Measurements from ENCODE around the gene CTNNA3. TPM values are rescaled to one million over a fixed set of nuclear protein-coding genes. Genes with fewer than 3 reads are reported as not detected.
A peak's percentile ranks its signal among the peaks of the same experiment; 100 is the strongest.

The CTNNA3 gene
- total and polyA plus RNA-seq, 2 donors (not counting 3 experiments of a cell fraction or from before 2014, with no cell fraction given): not detected

DNA sequence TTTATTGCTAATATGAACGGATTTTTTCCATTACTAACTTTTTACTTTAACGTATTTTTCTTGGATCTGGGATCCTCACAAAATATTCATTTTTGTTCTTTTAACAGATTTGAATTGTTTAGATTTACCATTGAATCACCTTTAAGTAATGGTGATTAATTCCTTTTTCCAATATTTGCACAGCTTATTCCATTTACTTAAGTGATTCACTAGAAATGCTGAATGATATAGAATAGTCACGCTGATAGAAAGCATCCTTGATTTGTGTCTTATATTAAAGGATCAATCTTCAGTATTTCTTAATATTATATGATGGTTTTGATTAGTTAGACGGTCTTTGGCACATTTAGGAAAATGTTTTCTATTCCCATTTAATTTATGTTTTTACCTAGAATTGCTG lies 886.6 kb downstream of the CTNNA3 start:
- CTCF ChIA-PET: no interaction called here
- Histone ChIP-seq H3K4me2 (ENCODE audit: insufficient read depth, low read length) (no peak overlapping the region), H3K36me3 (ENCODE audit: control insufficient read depth in 2 of 2, extremely low read depth in 1 of 2, insufficient read depth in 2 of 2, low read length in 2 of 2) (no peaks in the 10 kb centered on the region), H4K20me1 (replicated peaks; ENCODE audit: control insufficient read depth, extremely low read depth, insufficient read depth, low read length) (no peaks in the 10 kb centered on the region), H3K27me3 (ENCODE audit: control insufficient read depth in 2 of 2, insufficient read depth in 2 of 2, low read length in 2 of 2) (no peaks in the 10 kb centered on the region), H3K4me3 (replicated peaks in 1 of 3; ENCODE audit: insufficient read depth in 1 of 3, low read depth in 1 of 3, low read length in 3 of 3) (no peak overlapping the region), H3K9ac (replicated peaks; ENCODE audit: extremely low read depth, insufficient read depth, low read length) (no peak overlapping the region), H3K27ac (ENCODE audit: insufficient read depth, low read depth, low read length) (no peak overlapping the region), H3K79me2 (ENCODE audit: control insufficient read depth, insufficient read depth, low read length) (no peaks in the 10 kb centered on the region), H2AFZ (ENCODE audit: low read depth, low read length) (no peak overlapping the region), H3K9me1 (replicated peaks; ENCODE audit: control insufficient read depth, extremely low read depth, insufficient read depth, low read length) (no peaks in the 10 kb centered on the region), H3K9me3 (replicated peaks; ENCODE audit: control insufficient read depth, insufficient read depth, low read length) (peaks cover 4% of the 10 kb centered on the region), H3K4me1 (ENCODE audit: control insufficient read depth, extremely low read depth, insufficient read depth, low read length) (no peaks in the 10 kb centered on the region)
- POLR2A ChIA-PET: no interaction called here
- BruUV-seq (replicated peaks): no TSS peak
- TF ChIP-seq, protein P1, sequence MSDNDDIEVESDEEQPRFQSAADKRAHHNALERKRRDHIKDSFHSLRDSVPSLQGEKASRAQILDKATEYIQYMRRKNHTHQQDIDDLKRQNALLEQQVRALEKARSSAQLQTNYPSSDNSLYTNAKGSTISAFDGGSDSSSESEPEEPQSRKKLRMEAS (IDR thresholded peaks at IDR 0.05; ENCODE audit: insufficient read depth, insufficient read length): no peak
- FAIRE-seq (no peak), DNase-seq (ENCODE audit: low read depth, low spot score) (no peak)
- dilution Hi-C loops (cut with MboI; ENCODE audit: extremely low pct_ligation_motif_present, low sequenced_read_pairs) (no loop called here), intact Hi-C loops (cut with micrococcal nuclease) (no loop called here)

DNA sequence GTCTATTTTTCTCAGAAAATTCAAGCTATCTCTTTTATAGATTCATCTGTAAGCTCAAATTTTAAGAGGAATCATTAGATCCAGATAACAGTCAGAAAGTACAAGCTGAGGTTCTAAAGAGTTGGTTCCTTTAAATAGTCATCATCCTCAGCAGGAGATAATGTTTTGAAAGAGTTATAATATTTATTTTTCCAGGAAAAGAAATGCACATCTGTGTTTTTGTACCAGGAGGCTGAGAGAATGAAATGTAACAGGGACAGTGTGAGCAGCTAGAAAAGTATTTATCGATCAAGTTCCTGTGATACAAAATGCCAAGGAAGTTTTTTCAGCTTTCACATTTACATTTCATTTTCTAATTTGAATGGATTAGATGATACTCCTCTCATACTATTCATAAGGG lies 890.4 kb downstream of the CTNNA3 start:
- H3K9me1 ChIP-seq (replicated peaks; ENCODE audit: control insufficient read depth, extremely low read depth, insufficient read depth, low read length): no peaks in the 10 kb centered on the region
- peaks cover 4% of the 10 kb centered on the region for H3K9me3 ChIP-seq (replicated peaks; ENCODE audit: control insufficient read depth, insufficient read depth, low read length)
- ChIA-PET CTCF (no interaction called here), POLR2A (no interaction called here)
- no peaks in the 10 kb centered on the region for H4K20me1 ChIP-seq (replicated peaks; ENCODE audit: control insufficient read depth, extremely low read depth, insufficient read depth, low read length)
- BruUV-seq (replicated peaks): no TSS peak
- H3K4me2 ChIP-seq (ENCODE audit: insufficient read depth, low read length): no peak overlapping the region
- no peak overlapping the region for H3K9ac ChIP-seq (replicated peaks; ENCODE audit: extremely low read depth, insufficient read depth, low read length)
- FAIRE-seq (peak; percentile 8), DNase-seq (ENCODE audit: low read depth, low spot score) (no peak)
- dilution Hi-C loops (cut with MboI; ENCODE audit: extremely low pct_ligation_motif_present, low sequenced_read_pairs): no loop called here
- H3K4me3 ChIP-seq (replicated peaks in 1 of 3; ENCODE audit: insufficient read depth in 1 of 3, low read depth in 1 of 3, low read length in 3 of 3): no peak overlapping the region
- H3K79me2 ChIP-seq (ENCODE audit: control insufficient read depth, insufficient read depth, low read length): no peaks in the 10 kb centered on the region
- intact Hi-C loops (cut with micrococcal nuclease): no loop called here
- TF ChIP-seq POLR2AphosphoS5 (IDR thresholded peaks at IDR 0.05; ENCODE audit: insufficient read depth, low read depth, low read length): no peak
- TF ChIP-seq EZH2 (IDR thresholded peaks at IDR 0.05; ENCODE audit: borderline replicate concordance, low read depth, low read length, severe bottlenecking): no peak
- no peak for TF ChIP-seq GATA2 (IDR thresholded peaks at IDR 0.05; ENCODE audit: insufficient read depth, insufficient read length, low read depth, low read length)
- no peak for TF ChIP-seq FOS (IDR thresholded peaks at IDR 0.05; ENCODE audit: borderline replicate concordance, insufficient read depth, low read length)
- no peak for TF ChIP-seq JUN (IDR thresholded peaks at IDR 0.05; ENCODE audit: borderline replicate concordance, insufficient read depth, insufficient read length, low read depth)
- TF ChIP-seq, protein P2, sequence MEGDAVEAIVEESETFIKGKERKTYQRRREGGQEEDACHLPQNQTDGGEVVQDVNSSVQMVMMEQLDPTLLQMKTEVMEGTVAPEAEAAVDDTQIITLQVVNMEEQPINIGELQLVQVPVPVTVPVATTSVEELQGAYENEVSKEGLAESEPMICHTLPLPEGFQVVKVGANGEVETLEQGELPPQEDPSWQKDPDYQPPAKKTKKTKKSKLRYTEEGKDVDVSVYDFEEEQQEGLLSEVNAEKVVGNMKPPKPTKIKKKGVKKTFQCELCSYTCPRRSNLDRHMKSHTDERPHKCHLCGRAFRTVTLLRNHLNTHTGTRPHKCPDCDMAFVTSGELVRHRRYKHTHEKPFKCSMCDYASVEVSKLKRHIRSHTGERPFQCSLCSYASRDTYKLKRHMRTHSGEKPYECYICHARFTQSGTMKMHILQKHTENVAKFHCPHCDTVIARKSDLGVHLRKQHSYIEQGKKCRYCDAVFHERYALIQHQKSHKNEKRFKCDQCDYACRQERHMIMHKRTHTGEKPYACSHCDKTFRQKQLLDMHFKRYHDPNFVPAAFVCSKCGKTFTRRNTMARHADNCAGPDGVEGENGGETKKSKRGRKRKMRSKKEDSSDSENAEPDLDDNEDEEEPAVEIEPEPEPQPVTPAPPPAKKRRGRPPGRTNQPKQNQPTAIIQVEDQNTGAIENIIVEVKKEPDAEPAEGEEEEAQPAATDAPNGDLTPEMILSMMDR (IDR thresholded peaks at IDR 0.05; ENCODE audit: extremely low read depth in 1 of 2, insufficient read depth in 1 of 2, low read depth in 1 of 2, low read length in 2 of 2): no peak
- TF ChIP-seq MYC (IDR thresholded peaks at IDR 0.05; ENCODE audit: low read depth, low read length): no peak
- TF ChIP-seq, protein P1 (IDR thresholded peaks at IDR 0.05; ENCODE audit: insufficient read depth, insufficient read length): no peak
- no peak for TF ChIP-seq POLR2A (IDR thresholded peaks at IDR 0.05; ENCODE audit: low read depth, low read length)
- no peak overlapping the region for H3K27ac ChIP-seq (ENCODE audit: insufficient read depth, low read depth, low read length)
- no peaks in the 10 kb centered on the region for H3K4me1 ChIP-seq (ENCODE audit: control insufficient read depth, extremely low read depth, insufficient read depth, low read length)
- H2AFZ ChIP-seq (ENCODE audit: low read depth, low read length): no peak overlapping the region
- H3K36me3 ChIP-seq (ENCODE audit: control insufficient read depth in 2 of 2, extremely low read depth in 1 of 2, insufficient read depth in 2 of 2, low read length in 2 of 2): no peaks in the 10 kb centered on the region
- H3K27me3 ChIP-seq (ENCODE audit: control insufficient read depth in 2 of 2, insufficient read depth in 2 of 2, low read length in 2 of 2): no peaks in the 10 kb centered on the region
